K562 (cell line): ENCODE results near the gene PATJ. TPM values are rescaled to one million over a fixed set of nuclear protein-coding genes. Genes with fewer than 3 reads are reported as not detected.

Source experiments
- ATAC-seq: fragments of 200-7000 bp; cut with Tn5 transposase; 3 replicates; pipeline ENCODE4 v1.9.1; 2020; ENCODE audit warnings: moderate library complexity
- BruUV-seq: library from RNA; stranded (reverse); fragments of 400-500 nt; replicated peaks from 2 replicates; lab custom pipeline; 2021; lab: Mats Ljungman, UMichigan
- CTCF ChIA-PET: fragments of 300-600 bp; formaldehyde crosslinking; extraction: SDS; loops from one replicate; lab custom pipeline; 2021; ENCODE audit warnings: low intra/inter-chr PET ratio; lab: Yijun Ruan, JAX
- POLR2A ChIA-PET: fragments of 300-600, 350-650 bp; sonication (Branson Sonifier 250); formaldehyde crosslinking; extraction: SDS; loops from one replicate; lab custom pipeline; 2021; ENCODE audit warnings: antibody characterized with exemption, inconsistent platforms; lab: Yijun Ruan, JAX
- DNase-seq, 4 experiments: peaks; one replicate each; pipeline versions ENCODE4 v3.0.0 to v3.0.0-alpha.2; 2011 to 2018; ENCODE audit warnings: low spot score in 3 of 4, mixed read lengths in 3 of 4; ENCODE audit errors: extremely low read depth in 1 of 4
- FAIRE-seq: peaks from 2 replicates; lab custom pipeline; 2011; peaks lifted over from hg19 to GRCh38; lab: Jason Lieb, UNC
- H2AFZ ChIP-seq: 2 replicates; pipeline ENCODE4 v1.6.0; 2011; ENCODE audit warnings: low read depth, low read length, control low read depth, inconsistent platforms
- H3K27ac ChIP-seq: fragments of 200-600 bp; 3 replicates; pipeline ENCODE4 v1.8.0; 2011; ENCODE audit warnings: low read depth, mild to moderate bottlenecking, control low read depth, inconsistent platforms, low read length, moderate library complexity, mixed read lengths; ENCODE audit errors: extremely low read depth
- H3K27me3 ChIP-seq, 2 experiments: fragments of 300-600 bp in 1 of 2; 2 replicates in 1 of 2; 3 replicates in 1 of 2; pipeline versions ENCODE4 v1.6.0 to v1.8.0; 2011; ENCODE audit warnings: inconsistent platforms in 2 of 2, low read length in 2 of 2, mild to moderate bottlenecking in 1 of 2, mixed read lengths in 1 of 2, moderate library complexity in 1 of 2; ENCODE audit not compliant: control insufficient read depth in 2 of 2, insufficient read depth in 2 of 2
- H3K36me3 ChIP-seq: fragments of 300-600 bp; 3 replicates; pipeline ENCODE4 v1.8.0; 2011; ENCODE audit warnings: mild to moderate bottlenecking, low read length, inconsistent platforms; ENCODE audit not compliant: control insufficient read depth, insufficient read depth
- H3K4me1 ChIP-seq, 2 experiments: fragments of 200-600 bp in 1 of 2; replicated peaks in 1 of 2; 2 replicates in 1 of 2; 3 replicates in 1 of 2; pipeline versions ENCODE4 v1.5.1 to v1.8.0; 2011; ENCODE audit warnings: inconsistent platforms in 2 of 2, low read length in 2 of 2, mild to moderate bottlenecking in 1 of 2, mixed read lengths in 1 of 2, moderate library complexity in 1 of 2; ENCODE audit not compliant: control insufficient read depth in 2 of 2, insufficient read depth in 2 of 2
- H3K4me2 ChIP-seq: 2 replicates; pipeline ENCODE4 v1.6.1; 2011; ENCODE audit warnings: low read length, control low read depth, inconsistent platforms, mixed read lengths; ENCODE audit not compliant: insufficient read depth
- H3K4me3 ChIP-seq: fragments of 200-600 bp; sonication (generic), shearing (Covaris generic); 2 replicates; pipeline ENCODE4 v1.5.1; 2016; ENCODE audit warnings: control low read depth, inconsistent platforms
- H3K79me2 ChIP-seq: fragments of 200-600 bp; 3 replicates; pipeline ENCODE4 v1.8.0; 2011; ENCODE audit warnings: low read length, inconsistent platforms; ENCODE audit not compliant: control insufficient read depth, insufficient read depth
- H3K9ac ChIP-seq, 2 experiments: 2 replicates each; pipeline versions ENCODE4 v1.6.0 to v1.6.1; 2011; ENCODE audit warnings: low read depth in 2 of 2, low read length in 2 of 2, control low read depth in 1 of 2, inconsistent platforms in 1 of 2, mild to moderate bottlenecking in 1 of 2, mixed read lengths in 1 of 2; ENCODE audit not compliant: insufficient read depth in 1 of 2
- H3K9me1 ChIP-seq: one replicate; pipeline ENCODE4 v1.6.0; 2011; ENCODE audit warnings: inconsistent platforms, mild to moderate bottlenecking, low read length, moderate library complexity; ENCODE audit not compliant: control insufficient read depth, insufficient read depth
- H3K9me3 ChIP-seq: replicated peaks from 2 replicates; pipeline ENCODE4 v1.5.1; 2011; ENCODE audit warnings: low read depth, low read length, inconsistent platforms; ENCODE audit not compliant: control insufficient read depth, insufficient read depth
- H4K20me1 ChIP-seq: replicated peaks from 2 replicates; pipeline ENCODE4 v1.6.1; 2011; ENCODE audit warnings: low read length, inconsistent platforms, mixed read lengths; ENCODE audit not compliant: control insufficient read depth, insufficient read depth
- CHAMP1 ChIP-seq: fragments of 450-650 bp; IDR thresholded peaks from 2 replicates; pipeline ENCODE4 v1.6.1; 2016; ENCODE audit warnings: mild to moderate bottlenecking
- HMGXB4 ChIP-seq: sonication (generic); formaldehyde crosslinking; IDR thresholded peaks from 2 replicates; pipeline ENCODE4 v1.8.1; 2023; ENCODE audit warnings: mild to moderate bottlenecking, missing genetic modification reagents
- HOMEZ ChIP-seq: fragments of 250-450 bp; sonication (Bioruptor Pico); IDR thresholded peaks from 2 replicates; pipeline ENCODE4 v1.4.0; 2020; ENCODE audit warnings: mild to moderate bottlenecking, moderate library complexity
- KAT7 ChIP-seq: sonication (generic); formaldehyde crosslinking; IDR thresholded peaks from 2 replicates; pipeline ENCODE4 v1.8.0; 2022; ENCODE audit warnings: missing genetic modification reagents, mild to moderate bottlenecking, borderline replicate concordance
- NFIC ChIP-seq: fragments of 450-650 bp; IDR thresholded peaks from 2 replicates; pipeline ENCODE4 v1.6.1; 2017; ENCODE audit warnings: mild to moderate bottlenecking, inconsistent platforms
- NONO ChIP-seq, 2 experiments: fragments of 200-400 bp in 1 of 2; fragments of 450-650 bp in 1 of 2; formaldehyde crosslinking in 1 of 2; IDR thresholded peaks; 2 replicates each; pipeline ENCODE4 v1.6.1; 2017; ENCODE audit warnings: low read depth in 2 of 2, mild to moderate bottlenecking in 2 of 2, moderate library complexity in 2 of 2, low read length in 1 of 2
- POLR2B ChIP-seq: fragments of 450-650 bp; IDR thresholded peaks from 2 replicates; pipeline ENCODE4 v1.6.1; 2018; ENCODE audit warnings: low read depth; ENCODE audit not compliant: partially characterized antibody
- POLR3G ChIP-seq: IDR thresholded peaks from 2 replicates; pipeline ENCODE4 v1.6.1; 2011; ENCODE audit not compliant: insufficient read length, insufficient replicate concordance; ENCODE audit errors: extremely low read depth
- RBM17 ChIP-seq: fragments of 200-400 bp; formaldehyde crosslinking; IDR thresholded peaks from 2 replicates; pipeline ENCODE4 v1.6.1; 2017; ENCODE audit warnings: low read depth, mild to moderate bottlenecking, low read length, borderline replicate concordance
- RHOXF2B ChIP-seq: fragments of 250-450 bp; sonication (Bioruptor Pico); conservative IDR thresholded peaks from 2 replicates; pipeline ENCODE4 v1.5.1; 2021
- TSC22D4 ChIP-seq: fragments of 450-650 bp; IDR thresholded peaks from 2 replicates; pipeline ENCODE4 v1.6.1; 2016; ENCODE audit warnings: missing genetic modification characterization, missing biosample characterization, control low read depth
- ZNF184 ChIP-seq: sonication (generic); formaldehyde crosslinking; IDR thresholded peaks from 2 replicates; pipeline ENCODE4 v1.5.0; 2020; ENCODE audit warnings: missing genetic modification reagents
- ZNF239 ChIP-seq: fragments of 250-450 bp; sonication (Bioruptor Pico); IDR thresholded peaks from 2 replicates; pipeline ENCODE4 v1.4.0; 2020; ENCODE audit warnings: mild to moderate bottlenecking
- ZNF398 ChIP-seq: fragments of 250-450 bp; sonication (Bioruptor Pico); IDR thresholded peaks from 2 replicates; pipeline ENCODE4 v1.8.0; 2021; ENCODE audit warnings: moderate library complexity, mild to moderate bottlenecking, inconsistent platforms
- ZNF785 ChIP-seq: fragments of 250-450 bp; sonication (Bioruptor Pico); IDR thresholded peaks from 2 replicates; pipeline ENCODE4 v1.4.0; 2020; ENCODE audit warnings: mild to moderate bottlenecking
- in situ Hi-C: fragments of 300-500 bp; cut with MboI; formaldehyde crosslinking; loops from 4 replicates; pipeline ENCODE4 v1.15.0; 2018; ENCODE audit warnings: inconsistent platforms, mixed read lengths
- intact Hi-C: fragments of 100-400 bp; cut with micrococcal nuclease; formaldehyde crosslinking; loops from 2 replicates; pipeline ENCODE4 v1.14.2; 2022
- polyA plus RNA-seq, 8 experiments: library from polyadenylated mRNA; depleted of rRNA in 4 of 8; stranded (reverse) in 5 of 8; unstranded in 3 of 8; fragments of >200 nt; fragmentation: Nextera tagmentation in 2 of 8; fragmentation: Illumina TruSeq in 1 of 8; extraction: Ambion mirVana in 2 of 8; extraction: Trizol in 1 of 8; gene quantifications; 2 replicates each; pipeline versions ENCODE4 v1.2.1 to v1.2.3, GENCODE V29; 2011 to 2014; ENCODE audit warnings: inconsistent platforms in 1 of 8, missing spikeins in 1 of 8
- total RNA-seq, 7 experiments: library from RNA; depleted of rRNA in 6 of 7; stranded (reverse); fragments of >200 nt in 6 of 7; fragmentation: Illumina TruSeq in 2 of 7; extraction: Trizol in 2 of 7; gene quantifications; 2 replicates each; pipeline versions ENCODE4 v1.2.1 to v1.2.3, GENCODE V29; 2011 to 2021; ENCODE audit warnings: low replicate concordance in 1 of 7

Gene PATJ
- total and polyA plus RNA-seq, 9 of the 15 experiments (the other 6 are each of a cell fraction or from before 2014, with no cell fraction given) = 0.22 TPM; not detected in 8

GRCh38 chr1:62040450-62040849 is 298.2 kb downstream of the PATJ start (continued):
- TF ChIP-seq CHAMP1 (no peak), ZNF785 (CRISPR knock-in tag) (no peak), RHOXF2B (CRISPR knock-in tag) (no peak), TSC22D4 (tag) (no peak), KAT7 (CRISPR knock-in tag) (no peak), HOMEZ (CRISPR knock-in tag) (no peak), POLR3G (no peak)

GRCh38 chr1:62040973-62041372 is 298.7 kb downstream of the PATJ start:
- DNase-seq (no peak), FAIRE-seq (no peak), ATAC-seq (no peak)
- H3K4me2 ChIP-seq = no peak overlapping the region
- H3K9ac ChIP-seq = no peak overlapping the region
- ChIA-PET CTCF (no interaction called here), POLR2A (interaction anchor here (0.6 kb wide), 1 partner anchor 507 kb away, joined by 3 read pairs; no protein-coding TSS in a partner anchor)
- no peaks in the 10 kb centered on the region; a peak in 2 of 5 replicates for H3K27me3 ChIP-seq
- in situ Hi-C loops = no loop called here
- H3K27ac ChIP-seq = no peak overlapping the region
- no peak overlapping the region for H2AFZ ChIP-seq
- no peaks in the 10 kb centered on the region for H3K36me3 ChIP-seq
- H3K9me3 ChIP-seq = no peaks in the 10 kb centered on the region
- H3K9me1 ChIP-seq = no peaks in the 10 kb centered on the region
- no peaks in the 10 kb centered on the region for H3K4me1 ChIP-seq
- H3K4me3 ChIP-seq = no peak overlapping the region
- no TSS peak for BruUV-seq
- intact Hi-C loops = no loop called here
- no peaks in the 10 kb centered on the region for H4K20me1 ChIP-seq
- H3K79me2 ChIP-seq = no peaks in the 10 kb centered on the region
- no peak for TF ChIP-seq RBM17
- no peak for TF ChIP-seq NFIC
- TF ChIP-seq ZNF398 (CRISPR knock-in tag) = no peak
- TF ChIP-seq NONO (IDR thresholded peaks at IDR 0.05; ENCODE audit: low read depth in 2 of 2, low read length in 1 of 2) = no peak
- no peak for TF ChIP-seq POLR2B
- no peak for TF ChIP-seq HMGXB4
- no peak for TF ChIP-seq ZNF239 (CRISPR knock-in tag)
- TF ChIP-seq ZNF184 = no peak
